Vagina (tissue), 2 donors: Measurements from ENCODE around the gene PSORS1C1. TPM values are rescaled to one million over a fixed set of nuclear protein-coding genes. Genes with fewer than 3 reads are reported as not detected.
A peak's percentile ranks its signal among the peaks of the same experiment; 100 is the strongest.

Experiments
- DNase-seq, 2 donors: peaks; one replicate each; pipeline ENCODE4 v3.0.0-alpha.2; 2017; ENCODE audit errors: extremely low spot score in 2 of 2
- H3K27ac ChIP-seq: fragments of 200-600 bp; sonication (generic); one replicate; pipeline ENCODE4 v1.5.1; 2019
- H3K27me3 ChIP-seq: fragments of 200-600 bp; sonication (generic); one replicate; pipeline ENCODE4 v1.5.1; 2019
- H3K36me3 ChIP-seq, 2 donors: fragments of 200-600 bp; sonication (generic); one replicate each; pipeline ENCODE4 v1.5.1; 2017 to 2019
- H3K4me1 ChIP-seq: fragments of 200-600 bp; sonication (generic); one replicate; pipeline ENCODE4 v1.5.1; 2019
- H3K4me3 ChIP-seq, 2 donors: fragments of 200-600 bp; sonication (generic); 1 replicate in 1 of 2; 2 replicates in 1 of 2; pipeline ENCODE4 v1.5.1; 2016 to 2019
- H3K9me3 ChIP-seq: fragments of 200-600 bp; sonication (generic); one replicate; pipeline ENCODE4 v1.5.1; 2019
- POLR2A ChIP-seq, 2 donors: fragments of 450-650 bp; IDR thresholded peaks; one replicate each; pipeline ENCODE4 v1.6.1; 2017; ENCODE audit warnings: antibody characterized with exemption in 2 of 2, mild to moderate bottlenecking in 2 of 2, moderate library complexity in 2 of 2
- POLR2AphosphoS5 ChIP-seq, 2 donors: sonication (generic); formaldehyde crosslinking; IDR thresholded peaks; one replicate each; pipeline ENCODE4 v1.9.0; 2017; ENCODE audit warnings: antibody characterized with exemption in 2 of 2, mild to moderate bottlenecking in 2 of 2, low read depth in 1 of 2; ENCODE audit not compliant: insufficient read depth in 1 of 2
- intact Hi-C: fragments of 100-400 bp; cut with DNase I; formaldehyde crosslinking; loops from one replicate; pipeline ENCODE4 v1.15.1; 2023
- total RNA-seq: library from RNA; depleted of rRNA; stranded (reverse); fragments of >200 nt; gene quantifications from one replicate; pipeline ENCODE4 v1.2.3, GENCODE V29; 2016
- TF ChIP-seq, protein P1 (sequence below), 3 experiments: fragments of 450-650 bp in 2 of 3; fragments of 200-600 bp in 1 of 3; sonication (generic) in 1 of 3; IDR thresholded peaks; one replicate each; pipeline ENCODE4 v1.5.1; 2017 to 2019; ENCODE audit warnings: antibody characterized with exemption in 3 of 3, mild to moderate bottlenecking in 2 of 3, moderate library complexity in 2 of 3

The PSORS1C1 gene
- total RNA-seq, 1 donor from 2014 or later = 9.6 TPM

DNA sequence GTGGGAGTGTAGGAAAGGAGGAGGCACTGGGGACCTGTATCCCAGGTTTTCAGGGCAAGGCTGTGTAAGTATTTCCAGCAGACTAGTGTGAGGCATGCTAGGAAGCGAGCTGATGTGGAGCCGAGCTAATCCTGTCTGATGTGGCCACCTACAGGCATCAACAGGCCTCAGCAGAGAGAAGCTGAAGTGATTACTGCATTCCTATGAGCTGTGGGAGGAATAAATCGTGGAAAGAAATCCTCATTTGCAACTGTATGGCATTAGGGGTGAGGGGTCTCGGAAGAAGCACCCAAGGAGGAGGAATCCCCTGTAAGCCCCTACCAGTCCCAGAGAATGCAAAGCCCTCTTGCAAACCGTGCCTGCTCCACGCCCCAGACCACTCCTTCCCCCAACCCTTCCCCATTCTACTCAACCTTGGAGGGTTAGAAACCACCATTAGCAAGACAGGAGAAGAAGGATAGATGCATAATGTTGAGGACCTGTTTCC is 43.8 kb upstream of the PSORS1C1 start:
- TF ChIP-seq POLR2AphosphoS5 (IDR thresholded peaks at IDR 0.05; ENCODE audit: insufficient read depth in 1 of 2, low read depth in 1 of 2) = peak in 1 of 2 donors; percentile 10
- no peak for TF ChIP-seq POLR2A (IDR thresholded peaks at IDR 0.05)
- TF ChIP-seq, protein P1, sequence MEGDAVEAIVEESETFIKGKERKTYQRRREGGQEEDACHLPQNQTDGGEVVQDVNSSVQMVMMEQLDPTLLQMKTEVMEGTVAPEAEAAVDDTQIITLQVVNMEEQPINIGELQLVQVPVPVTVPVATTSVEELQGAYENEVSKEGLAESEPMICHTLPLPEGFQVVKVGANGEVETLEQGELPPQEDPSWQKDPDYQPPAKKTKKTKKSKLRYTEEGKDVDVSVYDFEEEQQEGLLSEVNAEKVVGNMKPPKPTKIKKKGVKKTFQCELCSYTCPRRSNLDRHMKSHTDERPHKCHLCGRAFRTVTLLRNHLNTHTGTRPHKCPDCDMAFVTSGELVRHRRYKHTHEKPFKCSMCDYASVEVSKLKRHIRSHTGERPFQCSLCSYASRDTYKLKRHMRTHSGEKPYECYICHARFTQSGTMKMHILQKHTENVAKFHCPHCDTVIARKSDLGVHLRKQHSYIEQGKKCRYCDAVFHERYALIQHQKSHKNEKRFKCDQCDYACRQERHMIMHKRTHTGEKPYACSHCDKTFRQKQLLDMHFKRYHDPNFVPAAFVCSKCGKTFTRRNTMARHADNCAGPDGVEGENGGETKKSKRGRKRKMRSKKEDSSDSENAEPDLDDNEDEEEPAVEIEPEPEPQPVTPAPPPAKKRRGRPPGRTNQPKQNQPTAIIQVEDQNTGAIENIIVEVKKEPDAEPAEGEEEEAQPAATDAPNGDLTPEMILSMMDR (IDR thresholded peaks at IDR 0.05) = peak; percentile 14 to 52 (median 37)
- intact Hi-C loops = no loop called here
- no peaks in the 10 kb centered on the region for H3K9me3 ChIP-seq
- no peaks in the 10 kb centered on the region for H3K36me3 ChIP-seq
- peaks cover 10% of the 10 kb centered on the region for H3K4me1 ChIP-seq
- DNase-seq = no peak
- no peak overlapping the region for H3K4me3 ChIP-seq
- no peaks in the 10 kb centered on the region for H3K27me3 ChIP-seq
- H3K27ac ChIP-seq = no peak overlapping the region

DNA sequence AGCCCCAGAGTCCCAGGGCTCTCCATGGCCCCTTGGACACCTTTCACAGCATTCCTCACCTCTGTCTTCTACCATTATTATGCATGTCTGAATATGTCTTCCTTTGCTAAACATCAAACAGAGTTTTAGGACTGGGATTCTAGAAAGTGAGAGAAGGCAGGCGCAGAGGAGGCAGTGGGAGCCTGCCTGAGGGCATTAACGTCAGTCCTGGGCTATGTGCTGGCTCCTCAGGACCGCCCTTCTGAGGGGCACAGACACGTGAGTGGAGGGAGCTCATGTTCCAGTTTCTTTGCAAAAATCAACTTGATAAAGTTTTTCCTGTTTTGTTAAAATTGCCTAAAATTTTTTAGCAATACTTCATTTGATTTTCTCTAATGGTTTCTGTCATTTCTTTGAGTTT is 40.2 kb upstream of the PSORS1C1 start:
- no peak for DNase-seq
- Histone ChIP-seq H3K27ac (no peak overlapping the region), H3K4me3 (no peak overlapping the region), H3K36me3 (no peaks in the 10 kb centered on the region), H3K9me3 (no peaks in the 10 kb centered on the region), H3K4me1 (peaks cover 10% of the 10 kb centered on the region), H3K27me3 (no peaks in the 10 kb centered on the region)
- TF ChIP-seq POLR2AphosphoS5 (IDR thresholded peaks at IDR 0.05; ENCODE audit: insufficient read depth in 1 of 2, low read depth in 1 of 2) = no peak
- TF ChIP-seq, protein P1 (IDR thresholded peaks at IDR 0.05) = no peak
- intact Hi-C loops = no loop called here

DNA sequence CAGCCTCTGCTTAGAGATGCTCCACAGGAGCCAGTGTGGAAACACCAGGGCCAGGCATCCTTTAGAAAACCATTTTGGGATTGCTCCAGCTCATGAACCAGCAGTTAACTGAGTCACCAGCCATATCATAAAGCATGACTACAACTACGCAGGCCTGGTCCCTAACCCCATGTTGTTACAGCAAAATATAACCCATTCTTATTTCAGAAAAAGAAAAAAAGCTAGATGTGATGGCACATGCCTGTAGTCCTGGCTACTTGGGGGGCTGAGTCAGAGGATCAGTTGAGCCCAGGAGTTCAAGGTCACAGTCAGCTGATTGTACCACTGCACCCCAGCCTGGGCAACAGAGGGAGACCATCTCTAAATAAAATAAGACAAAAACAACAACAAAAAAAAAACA is 39.1 kb upstream of the PSORS1C1 start:
- Histone ChIP-seq H3K27ac (no peak overlapping the region), H3K4me3 (no peak overlapping the region), H3K4me1 (peaks cover 10% of the 10 kb centered on the region), H3K36me3 (no peaks in the 10 kb centered on the region), H3K9me3 (no peaks in the 10 kb centered on the region), H3K27me3 (no peaks in the 10 kb centered on the region)
- TF ChIP-seq POLR2AphosphoS5 (IDR thresholded peaks at IDR 0.05; ENCODE audit: insufficient read depth in 1 of 2, low read depth in 1 of 2) (no peak), POLR2A (IDR thresholded peaks at IDR 0.05) (no peak)
- TF ChIP-seq, protein P1 (IDR thresholded peaks at IDR 0.05) = no peak
- no peak for DNase-seq
- intact Hi-C loops = loop anchor here (5.0 kb wide), 1 partner anchor 248 kb away; no protein-coding TSS in a partner anchor

DNA sequence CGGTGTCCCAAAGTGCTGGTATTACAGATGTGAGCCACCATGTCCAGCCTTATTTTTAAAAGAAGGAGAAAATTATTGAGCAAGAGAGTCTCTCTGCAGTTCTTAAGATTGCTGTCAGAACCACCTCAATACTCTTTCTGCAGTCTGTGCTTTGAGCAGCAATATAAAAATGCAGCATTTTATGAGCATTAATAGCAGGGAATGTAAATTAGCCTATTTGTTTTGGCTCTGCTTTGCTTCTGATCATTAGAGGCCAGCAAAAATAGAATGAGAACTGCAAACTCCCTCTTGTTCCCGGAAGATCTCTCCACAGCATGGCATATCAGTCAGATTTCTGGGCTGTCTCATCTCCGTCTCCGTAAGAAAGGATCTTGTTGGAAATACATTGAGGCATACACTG is 38.0 kb upstream of the PSORS1C1 start:
- no peaks in the 10 kb centered on the region for H3K27me3 ChIP-seq
- intact Hi-C loops = loop anchor here (5.0 kb wide), 1 partner anchor 249 kb away; no protein-coding TSS in a partner anchor
- TF ChIP-seq POLR2A (IDR thresholded peaks at IDR 0.05) = no peak
- no peak for TF ChIP-seq POLR2AphosphoS5 (IDR thresholded peaks at IDR 0.05; ENCODE audit: insufficient read depth in 1 of 2, low read depth in 1 of 2)
- TF ChIP-seq, protein P1 (IDR thresholded peaks at IDR 0.05) = no peak
- H3K4me3 ChIP-seq = no peak overlapping the region
- no peak overlapping the region for H3K27ac ChIP-seq
- H3K9me3 ChIP-seq = no peaks in the 10 kb centered on the region
- peaks cover 10% of the 10 kb centered on the region for H3K4me1 ChIP-seq
- H3K36me3 ChIP-seq = no peaks in the 10 kb centered on the region
- DNase-seq = no peak

DNA sequence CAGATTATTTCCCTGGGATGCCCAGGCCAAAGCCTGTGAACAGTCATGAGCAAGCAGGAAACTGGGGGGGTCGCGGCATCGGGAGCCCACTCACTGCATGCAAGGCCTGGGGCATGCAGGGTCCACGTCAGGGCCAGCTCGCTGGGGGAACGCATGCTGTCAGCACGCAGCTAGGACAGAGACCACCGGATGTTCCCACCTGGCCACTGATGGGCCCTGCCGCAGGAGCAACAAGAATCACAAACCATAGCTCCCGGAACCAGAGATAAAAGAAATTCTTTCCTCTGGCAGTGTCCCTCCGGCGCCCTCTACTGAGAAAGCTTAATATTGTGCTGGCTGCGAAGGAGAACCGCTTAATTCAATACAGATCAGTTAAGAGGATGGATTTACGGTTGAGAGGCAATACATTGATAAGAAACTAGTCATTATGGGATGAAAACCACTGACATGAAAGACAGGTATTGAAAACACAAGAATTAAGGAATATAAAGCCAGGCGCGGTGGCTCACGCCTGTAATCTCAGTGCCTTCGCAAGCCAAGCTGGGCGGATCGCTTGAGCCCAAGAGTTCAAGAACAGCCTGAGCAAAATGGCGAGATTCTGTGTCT is 34.8 kb upstream of the PSORS1C1 start:
- TF ChIP-seq, protein P1 (IDR thresholded peaks at IDR 0.05) = peak; percentile 13 to 75 (median 44)
- TF ChIP-seq POLR2AphosphoS5 (IDR thresholded peaks at IDR 0.05; ENCODE audit: insufficient read depth in 1 of 2, low read depth in 1 of 2) (peak; percentile 23 to 29), POLR2A (IDR thresholded peaks at IDR 0.05) (no peak)
- H3K4me3 ChIP-seq = peak overlapping the region in 1 of 2 donors; percentile 21
- no peaks in the 10 kb centered on the region for H3K9me3 ChIP-seq
- H3K4me1 ChIP-seq = no peaks in the 10 kb centered on the region
- no peaks in the 10 kb centered on the region for H3K27me3 ChIP-seq
- no peaks in the 10 kb centered on the region for H3K36me3 ChIP-seq
- no peak overlapping the region for H3K27ac ChIP-seq
- intact Hi-C loops = loop anchor here (5.0 kb wide), 1 partner anchor 252 kb away; no protein-coding TSS in a partner anchor
- no peak for DNase-seq
